NCI-H2081 (cell line): ENCODE measurements around the gene SIM1.

Source experiments
- DNase-seq, 2 experiments: peaks; one replicate each; lab custom pipeline; 2025; lab: John Stamatoyannopoulos, UW

Gene SIM1, protein sequence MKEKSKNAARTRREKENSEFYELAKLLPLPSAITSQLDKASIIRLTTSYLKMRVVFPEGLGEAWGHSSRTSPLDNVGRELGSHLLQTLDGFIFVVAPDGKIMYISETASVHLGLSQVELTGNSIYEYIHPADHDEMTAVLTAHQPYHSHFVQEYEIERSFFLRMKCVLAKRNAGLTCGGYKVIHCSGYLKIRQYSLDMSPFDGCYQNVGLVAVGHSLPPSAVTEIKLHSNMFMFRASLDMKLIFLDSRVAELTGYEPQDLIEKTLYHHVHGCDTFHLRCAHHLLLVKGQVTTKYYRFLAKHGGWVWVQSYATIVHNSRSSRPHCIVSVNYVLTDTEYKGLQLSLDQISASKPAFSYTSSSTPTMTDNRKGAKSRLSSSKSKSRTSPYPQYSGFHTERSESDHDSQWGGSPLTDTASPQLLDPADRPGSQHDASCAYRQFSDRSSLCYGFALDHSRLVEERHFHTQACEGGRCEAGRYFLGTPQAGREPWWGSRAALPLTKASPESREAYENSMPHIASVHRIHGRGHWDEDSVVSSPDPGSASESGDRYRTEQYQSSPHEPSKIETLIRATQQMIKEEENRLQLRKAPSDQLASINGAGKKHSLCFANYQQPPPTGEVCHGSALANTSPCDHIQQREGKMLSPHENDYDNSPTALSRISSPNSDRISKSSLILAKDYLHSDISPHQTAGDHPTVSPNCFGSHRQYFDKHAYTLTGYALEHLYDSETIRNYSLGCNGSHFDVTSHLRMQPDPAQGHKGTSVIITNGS

DNA sequence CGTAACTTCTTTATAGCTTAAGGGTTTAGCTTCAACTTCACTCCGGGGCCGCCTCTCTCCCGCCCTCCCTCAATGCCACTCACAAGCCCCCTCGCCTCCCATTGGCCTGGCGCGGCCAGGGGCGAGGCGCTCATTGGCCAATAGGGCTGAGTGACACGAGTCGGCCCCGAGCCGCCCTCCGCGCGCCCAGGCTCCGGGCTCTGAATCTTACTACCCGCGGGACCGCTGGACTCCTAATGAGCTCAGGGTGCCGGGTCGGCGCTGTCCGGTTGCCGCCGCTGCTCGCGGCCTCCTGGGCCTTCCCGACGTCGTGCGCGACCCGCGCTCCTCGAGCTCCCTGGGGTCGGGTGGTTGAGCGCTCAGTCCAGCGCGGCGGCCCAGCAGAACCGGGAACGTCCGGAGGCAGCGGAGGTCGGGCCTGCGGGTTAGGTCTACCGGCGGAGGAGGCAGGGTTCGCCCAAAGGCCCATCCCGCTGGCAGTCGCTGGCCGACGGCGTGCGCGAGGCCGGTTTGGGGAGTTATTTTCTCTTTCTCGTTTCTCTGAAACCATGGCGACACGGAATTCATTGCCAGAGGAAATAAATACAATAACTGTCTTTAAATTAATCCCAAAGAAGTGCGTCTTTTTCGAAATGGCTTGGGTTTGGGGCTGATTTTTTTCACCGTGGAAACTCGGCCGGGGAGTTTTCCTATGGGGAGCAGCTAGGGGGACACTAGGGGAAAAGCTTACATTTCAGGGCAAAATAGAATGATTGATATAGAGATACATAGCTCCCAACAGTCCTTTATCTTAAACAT is at the start of gene SIM1:
SIM1 (minus strand) TSS at position 19 of the 798 bp plus-strand sequence. CDS start 1,453 bp downstream, outside the sequence.
- DNase-seq, result no peak

DNA sequence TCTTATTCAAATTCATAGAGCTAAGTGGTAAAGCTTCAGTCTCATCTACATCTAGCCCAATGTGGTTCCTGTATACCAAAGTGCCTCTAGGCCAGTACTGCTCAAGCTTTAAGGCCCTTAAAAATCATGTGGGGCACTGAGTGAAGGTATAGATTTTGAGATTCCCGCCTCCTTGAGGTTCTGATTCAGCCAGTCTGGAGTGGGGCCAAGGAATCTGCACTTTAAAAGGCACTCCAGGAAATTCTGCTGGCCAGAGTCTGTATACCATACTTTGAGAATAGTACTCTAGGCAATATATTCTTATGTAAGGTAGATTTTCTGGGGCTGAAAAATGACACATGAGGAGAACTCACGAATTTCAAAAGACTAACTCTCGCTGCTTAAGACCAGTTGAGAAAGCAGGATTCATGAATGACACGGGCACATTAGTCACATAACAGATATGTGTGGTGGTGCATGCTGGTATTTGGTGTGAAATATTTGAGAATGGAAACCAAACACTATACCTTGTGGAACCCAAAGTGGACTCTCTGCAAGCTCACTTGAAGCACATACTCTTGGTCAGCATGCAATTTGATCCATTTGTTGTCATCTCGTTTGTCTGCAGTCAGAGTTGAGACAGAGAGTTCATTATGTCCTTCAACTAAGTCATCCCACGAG is 47.6 kb upstream of the SIM1 start:
- no peak for DNase-seq

DNA sequence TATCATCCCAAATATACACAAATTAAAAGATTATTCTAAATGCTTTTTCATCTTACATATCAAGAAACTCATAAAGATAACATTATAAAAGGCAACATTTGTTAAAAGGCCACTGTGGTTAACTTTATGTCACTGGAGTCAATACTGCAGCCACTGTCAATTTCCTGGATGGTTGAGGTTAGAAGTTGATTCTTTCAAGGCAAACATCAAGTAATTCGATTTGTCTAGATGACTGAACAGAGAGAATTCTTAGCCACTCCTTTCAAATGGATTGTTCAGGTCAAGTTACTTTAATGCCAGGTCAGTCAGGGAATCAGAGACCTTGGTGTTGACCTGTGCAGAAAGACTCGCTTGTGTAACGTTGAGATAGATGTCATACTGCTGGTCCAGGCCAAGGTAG is 44.4 kb upstream of the SIM1 start:
- DNase-seq, result no peak

DNA sequence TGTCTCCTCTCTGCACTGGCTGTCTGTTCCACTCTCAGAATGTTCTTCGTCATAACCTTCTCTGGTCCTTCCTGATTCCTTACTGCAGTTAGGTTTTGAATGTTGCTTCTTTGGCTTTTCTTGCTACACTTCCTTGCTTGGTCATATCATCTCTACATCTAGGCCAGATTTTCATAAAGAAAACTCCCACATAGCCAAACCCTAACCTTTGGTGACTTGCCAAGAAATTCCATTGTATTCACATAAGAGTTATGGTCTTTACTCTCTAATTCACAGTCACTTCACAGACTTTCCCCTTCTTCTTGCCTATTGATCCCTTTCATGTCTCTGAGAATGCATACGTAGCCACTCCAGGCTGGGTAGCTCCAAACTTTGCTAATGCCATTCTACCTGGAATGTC is 41.9 kb upstream of the SIM1 start:
- no peak for DNase-seq

DNA sequence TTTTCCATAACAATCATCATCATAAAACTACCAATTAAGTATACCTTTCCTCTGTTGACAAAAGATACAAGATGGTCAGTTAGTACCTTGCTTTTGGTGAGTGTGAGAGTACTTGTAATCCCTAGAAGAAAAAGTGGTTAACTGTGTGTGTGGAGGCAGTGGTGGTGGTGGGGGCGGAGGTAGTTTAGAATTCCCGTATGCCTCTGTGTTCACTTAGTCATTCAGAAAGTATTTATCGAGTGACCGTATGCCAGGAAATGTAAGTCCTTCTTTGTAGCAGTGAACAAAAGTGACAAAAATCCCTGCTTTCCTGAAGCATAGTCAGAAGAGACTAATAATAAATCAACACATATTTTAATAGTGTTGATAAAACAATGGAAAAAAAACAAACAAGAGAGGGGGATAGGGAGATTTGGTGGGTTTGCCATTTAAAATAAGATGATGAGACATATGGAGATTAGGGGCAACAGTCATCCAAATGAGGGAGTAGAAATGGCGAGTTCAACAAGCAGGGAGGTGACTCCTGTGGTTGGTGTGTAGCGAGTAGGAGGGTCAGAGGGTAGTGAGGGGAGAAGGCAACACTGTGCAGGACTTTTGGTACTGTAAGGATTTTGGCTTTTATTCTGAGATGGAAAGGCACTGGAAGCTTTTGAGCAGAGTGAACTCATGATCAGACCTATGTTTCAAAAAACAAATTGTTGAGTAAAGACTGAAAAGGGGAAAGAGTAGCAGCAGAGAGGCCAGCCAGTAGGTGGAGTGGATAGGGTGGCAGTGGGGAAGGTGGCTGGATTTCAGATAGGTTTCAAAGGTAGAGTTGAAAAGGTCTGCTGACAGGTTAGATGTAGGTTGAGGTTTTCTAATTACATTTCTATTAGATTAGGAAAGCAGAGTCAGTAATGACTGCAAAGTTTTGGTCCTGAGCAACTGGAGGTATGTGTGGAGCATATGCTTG is 40.3 kb upstream of the SIM1 start:
- no peak for DNase-seq

DNA sequence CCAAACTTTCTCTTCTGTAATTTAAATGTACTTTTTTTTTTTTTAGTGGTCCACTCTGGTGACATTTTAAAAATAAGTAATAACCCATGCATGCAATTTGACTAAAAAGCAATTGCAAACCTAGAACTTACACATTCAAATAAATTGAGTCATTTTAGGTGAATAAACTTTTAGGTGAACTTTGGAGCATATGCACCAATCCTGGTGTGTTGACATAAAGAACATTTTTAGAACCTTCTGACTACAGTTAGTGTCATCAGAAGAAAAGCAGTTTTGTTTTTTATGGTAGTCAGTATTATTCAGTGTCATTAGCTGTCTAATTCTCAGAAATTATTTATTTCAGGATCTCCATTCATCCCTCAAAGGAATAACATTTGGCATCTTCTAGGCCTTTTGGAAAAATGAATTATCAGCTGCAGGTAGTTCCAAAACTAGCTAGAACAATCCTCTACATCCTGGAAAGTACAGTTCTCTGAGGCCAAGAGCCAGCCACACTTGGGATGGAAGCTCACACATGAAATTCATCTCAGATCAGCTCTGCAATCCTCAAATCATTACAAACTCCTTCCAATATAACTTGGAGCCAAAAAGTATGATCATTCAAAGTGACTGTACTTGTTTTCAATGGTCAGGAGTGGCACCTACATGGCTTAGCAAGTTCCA is 38.5 kb upstream of the SIM1 start:
- no peak for DNase-seq

DNA sequence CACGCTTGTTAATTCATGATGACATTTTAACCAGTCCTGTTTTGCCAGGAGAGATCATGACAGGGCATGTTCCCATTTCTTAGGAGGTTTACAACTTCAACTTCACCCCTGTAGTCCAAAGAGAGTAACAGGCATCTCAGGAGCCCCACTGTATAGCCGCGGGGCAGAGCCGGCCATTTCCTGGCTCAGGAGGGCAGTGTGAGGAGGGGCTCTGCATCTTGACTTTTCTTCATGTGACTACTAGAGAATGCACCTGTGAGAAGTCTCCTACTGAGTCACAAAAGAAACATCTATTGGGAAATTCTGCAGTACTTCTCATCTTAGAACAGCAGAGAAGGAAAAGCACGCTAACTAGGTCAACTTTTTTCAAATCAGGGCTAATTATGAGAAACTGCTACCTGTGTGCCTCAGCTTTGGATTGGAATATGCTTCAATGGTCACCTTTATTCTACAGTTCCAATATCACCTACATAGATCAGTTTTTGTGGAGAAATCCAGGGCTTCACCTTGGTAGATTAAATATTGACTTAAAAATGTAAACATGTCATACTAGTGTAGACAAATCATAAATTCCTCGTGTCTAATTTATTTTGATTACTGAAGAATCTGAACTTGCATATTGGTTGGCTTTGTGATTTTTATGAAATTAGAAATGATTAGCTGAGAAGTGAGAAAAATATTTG is 28.6 kb upstream of the SIM1 start:
- no peak for DNase-seq

DNA sequence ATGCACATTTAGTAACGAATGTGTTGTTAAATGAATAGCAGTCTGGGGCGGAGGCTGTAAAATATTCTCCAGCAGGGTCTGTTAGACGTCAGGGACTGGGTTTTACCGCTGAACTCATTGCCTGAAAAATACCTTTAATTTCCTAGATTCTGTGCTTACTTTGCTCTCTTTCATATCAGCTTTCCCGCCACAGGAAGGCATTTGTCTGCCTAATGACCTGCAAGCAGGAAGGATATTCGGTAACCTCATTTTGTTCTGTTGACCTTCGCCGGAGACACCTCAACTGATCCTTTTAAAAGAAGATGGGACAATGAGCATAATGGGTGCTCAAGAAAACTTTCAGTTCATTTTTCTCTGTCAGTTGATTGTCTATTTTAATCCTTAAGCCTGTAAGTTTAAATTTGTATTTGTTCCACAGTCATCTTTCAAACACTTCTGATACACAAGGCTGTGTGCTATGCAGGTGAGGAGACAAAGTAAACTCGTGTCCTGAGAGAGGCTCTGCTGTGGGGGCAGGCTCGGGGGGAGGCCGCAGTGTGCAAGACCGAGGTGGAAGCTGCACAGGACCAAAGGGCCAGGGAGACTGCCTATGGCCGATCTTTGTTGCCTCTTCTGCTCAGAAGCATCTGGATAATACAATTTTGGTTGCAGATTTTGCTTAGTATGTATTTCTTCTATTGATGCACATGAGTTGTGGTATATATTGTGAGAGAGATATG is 27.4 kb upstream of the SIM1 start:
- peak in 1 of 2 experiments; percentile 54 for DNase-seq

DNA sequence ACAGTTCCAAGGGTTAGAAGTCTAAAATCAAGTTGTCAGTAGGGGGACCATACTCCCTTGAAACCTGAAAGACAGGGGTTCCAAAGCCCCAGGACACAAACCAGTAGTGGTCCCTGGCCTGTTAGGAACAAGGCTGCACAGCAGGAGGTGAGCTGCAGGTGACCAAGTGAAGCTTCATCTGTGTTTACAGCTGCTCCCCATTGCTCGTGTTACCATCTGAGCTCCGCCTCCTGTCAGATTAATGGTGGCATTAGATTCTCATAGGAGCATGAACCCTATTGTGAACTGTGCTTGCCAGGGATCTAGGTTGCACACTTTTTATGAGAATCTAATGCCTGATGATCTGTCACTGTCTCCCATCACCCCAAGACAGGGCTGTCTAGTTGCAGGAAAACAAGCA is 25.3 kb upstream of the SIM1 start:
- no peak for DNase-seq

DNA sequence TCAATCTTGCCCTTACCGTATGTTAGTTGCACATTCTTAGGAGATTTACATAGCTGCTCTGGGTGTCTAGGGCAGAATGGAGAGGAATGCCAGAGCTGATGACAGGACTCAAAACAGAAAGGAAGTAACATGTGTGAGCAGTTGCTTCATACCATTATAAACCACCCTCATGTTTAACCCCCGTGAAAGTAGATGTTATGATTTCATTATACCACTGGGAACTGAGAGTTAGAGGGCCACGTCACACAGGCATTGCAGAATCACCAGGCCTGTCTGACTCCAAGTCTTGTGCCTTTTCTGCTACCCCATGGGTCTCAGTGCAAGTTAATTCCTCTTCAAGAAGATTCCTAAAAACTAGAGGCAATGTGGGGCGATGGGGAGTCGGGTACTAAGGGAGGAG is 23.5 kb upstream of the SIM1 start:
- no peak for DNase-seq

DNA sequence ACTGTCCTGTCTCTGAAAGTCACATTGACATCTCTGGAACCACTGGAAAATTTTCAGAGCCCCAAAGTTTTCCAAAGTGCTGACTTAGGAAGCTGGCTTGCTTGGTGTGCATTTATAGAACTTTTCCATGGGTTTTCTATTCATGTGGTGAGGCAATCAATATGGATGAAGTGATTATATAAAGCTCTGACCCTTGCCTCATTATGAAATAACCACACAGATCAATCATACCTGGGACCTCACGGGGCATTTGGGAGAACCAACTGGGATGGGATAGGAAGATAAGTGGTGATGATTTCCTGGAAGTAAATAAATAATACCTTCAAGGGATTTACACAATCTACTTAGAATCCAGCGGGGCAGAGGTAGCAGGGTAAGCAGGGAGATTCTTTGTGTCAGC is 22.9 kb upstream of the SIM1 start:
- DNase-seq, result no peak

DNA sequence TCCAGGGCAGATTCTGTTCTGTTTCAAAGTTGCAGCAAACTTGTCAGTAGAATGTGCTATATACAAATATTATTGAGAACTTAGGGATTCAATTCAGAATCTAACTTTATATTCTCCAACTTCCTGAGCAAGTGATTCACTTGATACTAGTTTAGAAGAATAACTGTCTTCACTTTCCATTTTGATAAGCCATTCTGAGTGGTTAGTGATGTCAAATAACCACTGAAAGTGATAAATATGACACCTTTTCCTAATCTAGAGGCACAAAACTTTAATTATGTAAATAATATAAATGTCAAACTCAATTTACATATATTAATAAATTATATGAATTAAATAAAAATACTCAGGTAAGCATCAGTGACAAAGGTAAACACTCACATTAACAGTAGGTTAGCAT is 20.5 kb upstream of the SIM1 start:
- no peak for DNase-seq

DNA sequence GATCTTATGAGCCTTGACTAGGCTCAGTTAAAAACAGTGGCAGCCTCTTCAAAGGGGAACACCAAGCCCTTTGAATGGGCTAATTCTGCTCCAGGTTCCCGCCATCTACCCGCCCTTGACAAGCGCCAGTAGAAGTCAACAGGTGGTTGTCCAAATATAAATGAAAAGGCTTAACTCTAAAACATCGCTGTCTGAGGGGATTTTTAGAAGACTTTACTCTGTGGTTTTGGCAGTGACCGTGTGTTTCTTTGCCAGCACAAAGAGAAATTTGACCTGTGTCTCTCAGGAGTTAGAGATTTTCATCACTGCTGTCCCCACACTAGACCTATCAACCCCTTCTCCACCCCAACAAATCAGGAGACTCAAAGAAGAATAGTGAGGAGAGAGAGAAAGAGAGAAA is 19.8 kb upstream of the SIM1 start:
- DNase-seq, result no peak

DNA sequence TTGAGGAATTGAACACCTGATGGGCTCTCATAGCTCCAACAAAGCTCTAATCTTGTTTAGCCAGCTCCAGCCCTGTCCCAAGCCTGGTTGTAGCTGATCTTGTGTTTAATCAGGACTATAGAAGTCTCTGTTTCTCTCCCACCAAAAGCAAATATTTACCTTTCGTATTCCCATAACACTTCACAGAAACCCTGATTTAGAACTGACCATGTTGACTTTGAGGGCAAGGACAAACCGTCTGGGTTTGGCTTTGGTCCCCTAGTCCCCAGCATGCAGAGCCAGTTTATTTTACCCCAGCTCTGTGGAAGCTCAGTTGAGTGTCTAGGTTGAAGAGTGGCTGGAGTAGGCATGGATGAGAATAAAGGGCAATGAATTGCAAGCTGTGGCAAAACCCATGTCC is 18.0 kb upstream of the SIM1 start:
- peak in 1 of 2 experiments; percentile 18 for DNase-seq

DNA sequence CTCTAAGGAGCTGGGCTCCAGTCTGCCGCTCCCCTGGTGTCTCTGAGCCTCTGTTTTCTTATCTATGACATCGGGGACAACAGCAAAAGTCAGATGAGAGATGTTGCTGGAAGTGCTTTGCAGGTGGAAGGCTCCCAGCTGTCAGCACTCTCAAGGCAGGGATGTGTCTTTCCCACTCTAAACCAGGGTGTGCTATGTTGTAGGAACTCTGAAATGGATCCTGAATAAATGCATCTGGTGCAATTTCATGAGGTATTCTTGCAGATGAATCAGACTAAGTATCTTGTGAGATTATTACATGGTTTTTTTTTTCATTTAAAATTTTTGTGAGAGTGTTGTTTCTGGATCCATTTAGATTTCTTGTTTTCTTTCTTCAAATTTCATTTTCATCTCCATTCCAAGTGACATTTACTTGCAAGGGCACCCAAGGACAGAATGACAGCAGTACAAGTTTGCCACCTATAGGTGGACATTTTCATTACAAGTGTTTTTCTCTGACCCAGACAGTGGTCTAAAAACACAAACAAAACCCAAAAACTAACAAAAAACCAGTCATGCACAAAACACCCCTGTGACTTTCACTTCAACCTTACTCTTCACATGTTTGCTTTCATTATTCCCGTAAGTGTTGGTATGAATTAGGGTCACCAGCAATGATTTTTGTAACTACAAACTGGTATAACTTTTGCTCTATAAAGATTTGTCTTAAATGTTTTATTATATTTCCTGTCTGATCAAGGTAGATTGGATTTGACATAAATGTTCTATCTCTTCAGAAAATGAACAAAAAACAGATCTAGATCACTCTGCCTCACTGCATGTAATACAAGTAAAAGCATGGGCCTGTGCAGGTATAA is 14.7 kb upstream of the SIM1 start:
- DNase-seq, result peak in 1 of 2 experiments; percentile 46

DNA sequence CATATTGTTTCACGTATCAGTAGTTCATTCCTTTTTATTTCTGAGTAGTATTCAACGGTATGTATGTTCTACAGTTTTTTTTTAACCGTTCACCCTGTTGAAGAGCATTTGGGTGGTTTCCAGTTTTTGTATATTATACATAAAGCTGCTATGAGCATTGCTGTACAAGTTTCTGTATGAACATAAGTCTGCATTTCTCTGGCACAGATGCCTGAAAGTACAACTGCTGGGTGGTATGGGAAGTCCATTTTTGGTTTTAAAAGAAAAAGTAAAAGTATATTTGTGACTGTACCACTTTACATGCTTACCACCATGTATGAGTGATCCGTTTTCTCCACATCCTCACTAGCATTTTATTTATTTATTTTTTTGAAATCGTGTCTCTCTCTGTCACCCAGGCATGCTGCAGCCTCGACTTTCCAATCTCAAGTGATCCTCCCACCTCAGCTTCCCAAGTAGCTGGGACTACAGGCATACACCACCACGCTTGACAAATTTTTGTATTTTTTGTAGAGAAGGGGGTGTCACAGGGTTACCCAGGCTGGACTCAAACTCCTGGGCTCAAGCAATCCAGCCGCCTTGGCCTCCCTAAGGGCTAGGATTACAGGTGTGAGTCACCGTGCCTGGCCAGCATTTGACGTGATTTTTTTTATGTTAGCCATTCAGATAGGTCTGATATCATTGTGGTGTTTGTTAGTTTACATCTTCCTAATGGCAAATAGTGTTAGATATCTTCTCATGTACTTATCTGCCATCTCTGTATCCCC is 11.0 kb upstream of the SIM1 start:
- no peak for DNase-seq

DNA sequence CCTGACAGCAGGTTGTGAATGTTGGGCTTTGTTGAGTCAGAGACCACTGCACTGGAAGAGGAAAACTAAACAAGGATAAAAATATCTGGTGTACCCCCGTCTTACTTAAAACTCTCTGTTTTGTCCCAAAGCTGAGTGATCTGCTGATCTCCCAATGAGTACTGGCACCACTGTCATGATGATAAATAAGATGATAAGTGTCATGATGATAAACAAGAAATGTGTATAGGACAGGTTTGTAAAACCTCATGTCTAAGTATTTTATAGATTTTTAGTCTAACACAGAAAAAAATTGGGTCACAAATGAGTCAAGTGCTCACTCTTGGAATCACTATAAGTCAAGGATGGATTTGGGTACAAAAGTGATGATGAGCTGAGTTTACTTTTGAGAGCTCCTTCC is 8.5 kb upstream of the SIM1 start:
- no peak for DNase-seq
